LoVo (cell line): ENCODE data around the gene FASTKD1.

ENCODE experiments used
- DNase-seq: peaks from one replicate; pipeline ENCODE4 v3.0.0-alpha.2; 2016; ENCODE audit warnings: low spot score

FASTKD1 gene

GRCh38 chr2:169509298-169509885 is 64.3 kb downstream of the FASTKD1 start, which contains the start of gene KLHL41:
Gene KLHL41 (plus strand): TSS chr2:169509702. CDS start chr2:169509779, 77 bp downstream.
- no peak for DNase-seq

- DNase-seq, result peak; percentile 71
These were observed 66.0 kb downstream of the FASTKD1 start for GRCh38 chr2:169507698-169508097.

- no peak for DNase-seq
These were observed 69.0 kb downstream of the FASTKD1 start for GRCh38 chr2:169504651-169505050.

- no peak for DNase-seq
These were observed 78.2 kb downstream of the FASTKD1 start for GRCh38 chr2:169495310-169495928.

- DNase-seq, result no peak
These were observed 80.3 kb downstream of the FASTKD1 start for GRCh38 chr2:169493360-169493759.

GRCh38 chr2:169491378-169491777 is 82.3 kb downstream of the FASTKD1 start:
- no peak for DNase-seq

- no peak for DNase-seq
These were observed 82.8 kb downstream of the FASTKD1 start for GRCh38 chr2:169490834-169491233.

- no peak for DNase-seq
These were observed 87.2 kb downstream of the FASTKD1 start for GRCh38 chr2:169486487-169486886.

GRCh38 chr2:169485650-169486138 is 88.0 kb downstream of the FASTKD1 start:
- DNase-seq, result no peak

- no peak for DNase-seq
These were observed 93.6 kb downstream of the FASTKD1 start for GRCh38 chr2:169480079-169480465.
